ENCODE results near the gene RAC3. TPM values are rescaled to one million over a fixed set of nuclear protein-coding genes. Genes with fewer than 3 reads are reported as not detected.
A peak's percentile ranks its signal among the peaks of the same experiment; 100 is the strongest.
"Not testable (repeated sequence)": the region's sequence is repeated elsewhere in the genome, so short reads cannot be mapped to it uniquely, and the experiment has no call there.

The RAC3 gene
- total RNA-seq, 1 donor = 18.9 TPM

DNA sequence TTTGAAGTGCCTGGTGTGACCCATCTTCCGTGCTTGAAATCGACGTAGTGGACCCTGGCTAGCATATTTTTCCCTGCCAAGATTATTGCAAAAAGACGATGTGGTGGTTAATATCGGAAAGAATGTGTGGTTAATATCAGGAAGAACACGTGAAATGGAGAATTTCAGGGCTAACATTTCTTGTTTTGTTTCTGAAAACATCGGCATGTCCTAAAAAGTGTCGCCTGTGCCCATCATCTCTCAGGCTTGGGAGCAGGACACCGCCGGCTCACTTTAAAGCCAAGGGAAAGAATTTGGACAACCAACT is 6.4 kb downstream of the RAC3 start:
- no peak for DNase-seq (ENCODE audit: low read depth in 2 of 3, low spot score in 2 of 3)

DNA sequence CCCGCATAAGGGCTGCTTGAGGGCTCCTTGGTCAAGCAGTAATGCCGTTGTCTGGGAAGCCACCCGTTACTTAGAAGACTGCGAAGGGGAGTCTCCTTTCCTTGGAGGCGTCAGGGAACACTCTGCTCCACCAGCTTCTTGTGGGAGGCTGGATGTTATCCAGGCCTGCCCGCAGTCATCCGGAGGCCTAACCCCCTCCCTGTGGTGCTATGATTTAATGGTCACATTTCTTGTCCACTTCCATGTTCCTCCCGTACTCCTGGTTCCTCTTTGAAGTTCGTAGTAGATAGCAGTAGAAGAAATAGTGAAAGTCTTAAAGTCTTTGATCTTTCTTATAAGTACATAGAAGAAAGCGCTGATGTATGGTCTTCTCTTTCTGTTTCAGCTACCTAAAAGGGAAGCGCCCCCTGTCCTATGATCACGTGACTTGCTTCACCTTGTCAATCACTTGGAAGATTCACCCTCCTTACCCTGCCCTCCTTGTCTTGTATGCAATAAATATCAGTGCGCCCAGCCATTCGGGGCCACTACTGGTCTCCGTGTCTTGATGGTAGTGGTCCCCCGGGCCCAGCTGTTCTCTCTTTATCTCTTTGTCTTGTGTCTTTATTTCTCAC is 7.4 kb downstream of the RAC3 start:
- DNase-seq (ENCODE audit: low read depth in 2 of 3, low spot score in 2 of 3) = not testable (repeated sequence)

DNA sequence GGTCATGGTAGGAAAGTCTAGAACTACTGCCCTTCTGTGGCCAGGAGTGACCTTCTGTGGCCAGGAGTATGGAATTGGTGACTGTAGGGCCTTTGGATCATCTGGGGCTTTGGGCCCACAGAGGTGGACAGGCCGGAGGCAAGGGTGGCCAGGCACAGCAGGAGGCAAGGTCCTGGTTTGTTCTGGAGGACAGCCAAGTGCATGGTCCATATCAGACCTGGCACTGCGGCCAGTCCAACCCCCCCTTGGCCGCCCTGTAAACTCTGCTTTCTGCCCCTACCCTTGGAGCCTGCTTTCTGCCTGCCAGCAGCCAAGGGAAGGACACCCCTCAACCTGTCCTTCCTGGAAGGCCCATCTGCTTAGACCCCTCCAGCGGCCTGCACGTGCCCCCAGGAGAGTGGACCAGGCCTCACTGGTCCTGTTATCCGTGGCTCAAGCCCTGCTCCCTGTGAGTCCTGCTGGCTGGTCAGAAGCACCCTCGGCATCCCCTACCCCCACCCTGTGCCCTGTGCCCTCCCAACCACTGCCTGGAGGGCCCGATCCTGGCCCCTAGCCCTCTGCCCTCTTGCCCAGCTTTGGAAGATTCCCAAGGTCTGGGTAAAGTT is 8.3 kb downstream of the RAC3 start:
- DNase-seq (ENCODE audit: low read depth in 2 of 3, low spot score in 2 of 3) = no peak

DNA sequence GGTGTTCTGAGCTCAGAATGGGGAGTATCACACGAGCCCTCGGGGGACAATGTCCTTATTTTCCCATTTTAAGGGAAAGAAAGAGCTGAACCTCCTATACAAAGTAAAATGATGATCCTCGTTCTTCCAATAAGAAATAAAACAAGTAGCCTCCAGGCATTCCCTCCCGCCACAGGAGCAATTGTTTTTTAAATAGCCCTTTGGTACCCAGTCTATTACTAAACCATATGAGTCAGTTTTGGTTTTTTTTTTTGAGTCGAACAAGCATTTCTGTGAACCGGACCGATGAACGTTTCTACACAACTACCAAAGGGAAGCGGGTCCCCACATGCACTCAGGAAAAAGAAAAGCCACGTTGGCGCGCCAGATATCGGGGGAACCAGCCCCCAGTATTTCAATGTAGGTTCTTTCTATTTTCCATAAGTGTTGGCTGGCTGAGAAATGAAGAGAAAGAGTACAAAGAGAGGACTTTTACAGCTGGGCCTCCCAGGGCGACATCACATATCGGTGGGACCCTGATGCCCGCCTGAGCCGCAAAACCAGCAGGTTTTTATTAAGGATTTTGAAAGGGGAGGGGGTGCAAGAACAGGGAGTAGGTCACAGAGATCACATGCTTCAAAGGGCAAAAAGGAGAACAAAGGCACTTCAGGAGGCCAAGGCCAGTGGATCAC is 9.8 kb downstream of the RAC3 start:
- no peak for DNase-seq (ENCODE audit: low read depth in 2 of 3, low spot score in 2 of 3)

DNA sequence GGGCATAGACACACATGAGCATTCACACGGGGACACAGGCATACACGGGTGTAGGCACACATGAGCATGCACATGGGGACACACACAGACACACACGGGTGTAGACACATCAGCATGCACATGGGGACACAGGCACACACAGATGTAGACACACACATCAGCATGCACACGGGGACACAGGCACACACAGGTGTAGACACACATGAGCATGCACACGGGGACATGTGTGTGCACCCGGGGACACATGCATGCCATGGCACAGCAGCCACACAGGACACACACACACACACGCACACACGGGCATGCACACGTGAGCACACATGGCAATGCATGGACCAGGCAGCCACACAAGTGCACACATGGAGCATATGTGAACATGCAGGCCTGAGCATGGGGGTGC is 11.2 kb downstream of the RAC3 start:
- DNase-seq (ENCODE audit: low read depth in 2 of 3, low spot score in 2 of 3) = no peak

DNA sequence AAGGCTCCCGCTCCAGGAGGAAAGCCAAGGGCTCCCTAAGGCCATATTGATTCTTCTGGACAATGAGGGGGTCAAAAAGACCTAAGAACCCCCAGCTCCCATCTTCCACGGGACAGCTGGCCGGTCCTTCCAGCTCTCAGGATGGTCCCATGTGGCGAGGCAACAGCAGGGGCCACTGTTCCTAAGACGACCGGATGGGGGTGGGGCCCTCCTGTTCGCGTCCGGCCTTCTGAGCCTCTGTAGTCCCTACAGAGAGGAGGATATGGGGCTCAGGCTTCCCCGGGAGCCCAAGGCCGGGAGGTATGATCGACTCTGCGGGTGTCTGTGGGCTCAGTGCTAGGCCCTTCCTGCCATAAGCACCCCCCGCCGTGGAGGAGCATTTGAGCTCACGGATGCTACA is 12.0 kb downstream of the RAC3 start:
- DNase-seq (ENCODE audit: low read depth in 2 of 3, low spot score in 2 of 3) = no peak

DNA sequence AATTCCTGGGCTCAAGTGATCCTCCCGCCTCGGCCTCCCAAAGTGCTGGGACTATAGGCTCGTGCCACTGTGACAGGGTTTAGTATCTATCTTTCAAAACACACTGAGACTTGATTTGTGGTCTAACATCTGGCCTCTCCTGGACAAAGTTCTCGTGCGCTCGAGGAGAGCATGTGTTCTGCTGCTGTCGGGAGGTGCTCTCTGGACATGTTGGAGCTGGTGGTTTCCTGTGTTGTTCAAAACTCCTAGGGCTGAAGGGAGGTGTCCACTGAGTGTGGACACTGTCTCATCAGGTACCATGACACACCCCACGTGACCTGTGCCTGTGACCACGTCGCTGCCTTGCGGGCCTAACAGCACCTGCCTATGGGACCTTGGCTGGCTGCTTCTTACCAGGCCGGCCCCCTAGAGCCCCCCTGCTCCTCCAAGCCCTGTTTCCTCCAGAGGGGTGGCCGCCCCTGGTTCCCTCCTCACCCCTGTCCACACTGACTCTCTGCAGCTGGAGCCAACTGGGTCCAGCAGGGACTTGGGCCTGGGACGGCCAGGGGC is 14.5 kb downstream of the RAC3 start:
- no peak for DNase-seq (ENCODE audit: low read depth in 2 of 3, low spot score in 2 of 3)

DNA sequence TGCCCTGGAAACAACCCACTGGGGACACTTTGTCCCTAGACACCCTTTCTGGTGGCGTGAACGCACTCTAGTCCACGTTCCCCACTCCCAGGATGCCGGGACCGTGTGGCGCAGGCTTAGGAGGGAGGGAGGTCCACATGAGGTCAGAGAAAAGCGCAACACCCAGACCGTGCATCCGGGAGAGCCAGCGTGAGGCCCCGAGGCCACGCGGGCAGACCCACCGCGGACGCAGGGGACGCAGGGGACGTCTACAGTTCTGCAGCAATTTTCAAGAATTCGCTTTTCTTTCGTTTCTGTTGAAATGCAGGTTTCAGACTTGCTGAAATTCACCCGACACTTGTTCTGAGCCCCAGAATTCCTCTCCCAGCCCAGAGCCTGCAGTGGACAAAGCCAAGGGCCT is 15.4 kb downstream of the RAC3 start:
- no peak for DNase-seq (ENCODE audit: low read depth in 2 of 3, low spot score in 2 of 3)

DNA sequence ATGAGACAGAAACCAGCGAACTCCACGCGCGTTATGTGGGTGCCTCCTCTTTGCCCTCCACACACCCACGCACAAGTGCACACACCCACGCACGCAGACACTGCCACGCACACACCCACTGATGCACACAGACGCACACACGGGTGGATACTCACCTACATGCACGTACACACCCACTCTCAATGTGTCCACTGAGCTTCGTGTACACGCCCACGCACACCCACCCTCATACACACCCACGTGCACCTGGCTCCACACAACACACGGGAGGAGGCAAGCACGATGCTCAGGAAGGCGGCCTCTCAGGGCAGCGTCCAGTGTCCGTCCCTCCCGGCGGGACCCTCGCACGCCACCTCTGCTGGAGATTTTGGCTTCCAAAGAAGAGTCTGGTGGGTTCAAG is 15.9 kb downstream of the RAC3 start:
- DNase-seq (ENCODE audit: low read depth in 2 of 3, low spot score in 2 of 3) = no peak

DNA sequence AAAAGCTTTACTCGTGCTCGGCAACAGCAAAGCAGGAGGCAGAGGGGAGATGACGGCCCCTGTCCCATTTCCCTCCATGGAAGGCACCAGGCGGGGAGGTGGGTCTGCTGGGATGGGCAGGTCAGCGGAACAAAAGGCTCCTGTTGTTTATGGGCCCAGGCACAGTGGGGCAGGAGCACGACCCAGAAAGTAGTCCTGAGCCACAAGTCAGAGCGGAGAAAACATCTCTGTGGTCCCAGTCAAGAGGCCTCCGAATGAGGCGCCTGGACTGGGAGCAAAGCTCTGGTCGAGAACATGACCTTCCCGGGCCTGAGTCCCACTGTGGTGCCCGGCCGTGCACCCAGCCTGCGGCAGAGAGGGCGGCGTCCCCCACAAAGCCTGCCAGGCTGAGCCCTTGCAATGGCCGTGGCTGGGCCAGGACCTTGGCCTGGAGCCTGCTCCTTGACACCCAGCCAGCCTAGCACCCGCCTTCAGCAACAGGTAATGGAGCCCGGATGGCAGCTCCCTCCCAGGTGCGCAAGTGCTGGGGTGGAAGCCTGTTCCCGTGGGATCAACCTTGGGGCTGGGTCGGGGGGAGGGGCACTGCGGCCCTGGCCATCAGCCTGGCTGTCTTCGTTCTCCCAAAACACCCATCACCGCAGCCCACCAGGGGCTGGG is 16.6 kb downstream of the RAC3 start:
- DNase-seq (ENCODE audit: low read depth in 2 of 3, low spot score in 2 of 3) = no peak

DNA sequence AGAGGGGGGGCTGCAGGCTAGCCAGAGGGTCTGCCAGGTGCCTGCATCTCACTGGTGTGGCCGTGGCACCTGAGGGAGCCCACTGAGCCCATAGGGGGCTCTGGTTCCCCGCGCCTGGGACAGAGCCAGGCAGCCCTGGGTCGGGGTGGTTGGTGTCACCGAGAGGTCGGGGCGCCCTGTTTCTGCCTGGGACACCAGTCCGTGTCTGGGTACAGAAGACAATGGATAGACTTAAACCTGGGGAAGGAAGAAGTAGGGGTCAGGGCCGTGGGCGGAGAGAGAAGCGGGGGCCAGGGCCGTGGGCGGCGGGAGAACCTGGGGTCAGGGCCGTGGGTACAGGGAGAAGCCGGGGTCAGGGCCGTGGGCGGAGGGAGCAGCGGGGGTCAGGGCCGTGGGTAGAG is 17.1 kb downstream of the RAC3 start:
- no peak for DNase-seq (ENCODE audit: low read depth in 2 of 3, low spot score in 2 of 3)

DNA sequence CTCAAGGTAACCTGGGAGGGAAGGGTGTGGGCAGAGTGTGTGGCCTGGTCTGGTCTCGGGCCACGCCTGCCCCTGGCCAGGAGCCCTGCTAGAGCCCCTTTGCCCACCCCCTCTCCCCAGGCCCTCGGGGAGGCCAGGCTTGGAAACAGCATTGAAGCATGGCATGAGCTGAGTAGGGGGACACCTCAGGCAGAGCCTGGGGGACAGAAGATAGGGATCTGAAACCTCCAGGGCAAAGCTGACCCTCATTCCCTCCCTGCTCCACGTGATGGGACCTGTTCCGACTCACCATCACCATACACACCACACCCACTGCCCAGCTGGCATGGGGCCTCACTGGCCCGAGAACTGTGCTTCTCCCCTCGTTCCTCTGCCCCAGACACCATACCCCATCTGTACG is 17.6 kb downstream of the RAC3 start:
- DNase-seq (ENCODE audit: low read depth in 2 of 3, low spot score in 2 of 3) = no peak

DNA sequence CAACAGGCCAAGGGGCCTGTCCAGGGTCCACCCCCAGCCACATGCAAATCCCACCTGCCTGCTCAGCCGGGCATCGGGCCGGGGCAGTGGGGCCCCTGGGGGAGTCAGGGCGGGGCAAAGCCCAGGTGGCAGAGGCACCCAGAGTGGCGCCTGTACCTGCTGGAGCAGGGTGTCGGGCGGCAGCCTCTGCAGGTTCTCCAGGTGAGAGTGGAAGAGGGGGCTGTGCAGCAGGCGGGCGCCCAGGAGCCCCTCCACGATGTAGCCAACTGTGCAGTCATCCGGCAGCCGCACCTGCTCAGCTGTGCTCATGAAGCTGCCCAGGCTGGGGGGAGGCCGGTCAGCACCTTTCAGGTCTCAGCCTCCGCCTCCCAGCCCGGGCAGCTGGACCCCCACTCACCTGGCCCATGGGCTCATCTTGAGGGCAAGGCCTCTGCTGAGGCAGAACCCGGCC is 18.1 kb downstream of the RAC3 start:
- DNase-seq (ENCODE audit: low read depth in 2 of 3, low spot score in 2 of 3) = no peak

DNA sequence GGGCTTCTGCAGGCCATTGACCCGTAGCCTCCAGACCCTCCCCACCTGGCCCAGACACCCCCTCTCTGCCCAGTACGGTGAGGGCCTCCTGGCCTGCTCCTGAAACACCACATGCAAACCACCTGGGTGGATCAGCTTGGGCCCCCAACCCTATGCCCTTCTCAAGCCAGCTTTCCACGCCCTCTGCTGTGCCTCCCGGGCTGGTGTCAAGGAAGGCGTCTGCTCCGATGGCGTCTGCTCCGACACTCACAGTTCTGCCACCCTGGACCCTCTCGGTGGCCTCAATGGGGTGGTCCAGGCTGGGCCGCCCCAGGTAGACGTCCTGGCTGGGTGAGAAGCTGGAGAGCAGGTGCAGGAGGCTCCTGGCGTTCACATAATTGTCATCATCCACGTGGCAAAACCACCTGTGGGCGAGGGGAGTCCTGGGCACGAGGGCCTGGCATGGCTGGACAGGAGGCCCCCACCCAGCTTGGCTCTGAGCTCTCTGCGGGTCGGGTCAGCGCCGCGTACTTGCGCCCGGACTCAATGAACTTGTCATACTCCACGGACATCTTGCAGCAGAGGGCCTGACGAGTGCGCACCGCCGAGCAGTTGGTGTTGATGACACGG is 18.8 kb downstream of the RAC3 start:
- DNase-seq (ENCODE audit: low read depth in 2 of 3, low spot score in 2 of 3) = no peak

DNA sequence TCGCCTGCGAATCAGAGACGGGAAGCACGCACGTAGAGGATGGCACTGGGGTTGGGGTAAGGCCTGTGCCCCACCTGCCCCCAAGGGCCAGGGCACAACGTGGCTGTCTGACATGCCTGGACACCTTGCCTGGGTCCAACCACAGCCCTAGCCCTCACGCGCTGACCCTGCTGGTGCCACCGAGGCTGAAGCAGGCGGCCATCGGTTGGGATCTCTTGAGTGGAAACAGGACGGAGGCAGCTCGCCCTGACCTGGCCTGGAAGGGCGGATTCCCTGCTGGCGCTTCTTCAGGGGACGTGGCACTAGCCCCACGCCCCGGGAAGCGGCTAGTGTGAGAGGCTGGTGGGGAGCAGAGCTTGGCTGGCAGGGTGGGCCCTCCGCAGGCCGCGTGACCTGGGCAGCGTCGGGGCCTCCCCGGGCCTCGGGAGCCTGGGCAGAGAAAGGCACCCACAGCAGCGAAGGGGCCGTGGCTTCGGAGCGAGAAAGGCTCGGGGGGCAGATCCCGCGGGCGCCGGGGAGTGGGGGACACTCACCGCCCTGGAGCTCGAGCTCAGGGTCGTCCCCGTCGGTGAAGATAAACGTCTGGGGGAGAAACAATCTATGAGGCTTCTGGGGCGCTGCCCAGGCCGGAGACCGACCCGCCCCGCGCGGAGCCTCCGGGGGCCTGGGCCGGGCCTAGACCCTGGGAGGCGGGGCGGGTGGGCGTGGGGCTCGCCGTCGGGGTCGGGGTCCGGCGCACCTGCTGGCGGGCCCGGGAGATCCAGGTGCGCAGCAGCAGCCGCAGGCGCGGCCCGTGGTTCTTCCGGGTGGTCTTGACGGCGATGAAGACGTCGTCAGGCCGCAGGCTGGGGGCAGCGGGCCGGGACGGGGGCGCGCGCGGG is 19.5 kb downstream of the RAC3 start:
- no peak for DNase-seq (ENCODE audit: low read depth in 2 of 3, low spot score in 2 of 3)

DNA sequence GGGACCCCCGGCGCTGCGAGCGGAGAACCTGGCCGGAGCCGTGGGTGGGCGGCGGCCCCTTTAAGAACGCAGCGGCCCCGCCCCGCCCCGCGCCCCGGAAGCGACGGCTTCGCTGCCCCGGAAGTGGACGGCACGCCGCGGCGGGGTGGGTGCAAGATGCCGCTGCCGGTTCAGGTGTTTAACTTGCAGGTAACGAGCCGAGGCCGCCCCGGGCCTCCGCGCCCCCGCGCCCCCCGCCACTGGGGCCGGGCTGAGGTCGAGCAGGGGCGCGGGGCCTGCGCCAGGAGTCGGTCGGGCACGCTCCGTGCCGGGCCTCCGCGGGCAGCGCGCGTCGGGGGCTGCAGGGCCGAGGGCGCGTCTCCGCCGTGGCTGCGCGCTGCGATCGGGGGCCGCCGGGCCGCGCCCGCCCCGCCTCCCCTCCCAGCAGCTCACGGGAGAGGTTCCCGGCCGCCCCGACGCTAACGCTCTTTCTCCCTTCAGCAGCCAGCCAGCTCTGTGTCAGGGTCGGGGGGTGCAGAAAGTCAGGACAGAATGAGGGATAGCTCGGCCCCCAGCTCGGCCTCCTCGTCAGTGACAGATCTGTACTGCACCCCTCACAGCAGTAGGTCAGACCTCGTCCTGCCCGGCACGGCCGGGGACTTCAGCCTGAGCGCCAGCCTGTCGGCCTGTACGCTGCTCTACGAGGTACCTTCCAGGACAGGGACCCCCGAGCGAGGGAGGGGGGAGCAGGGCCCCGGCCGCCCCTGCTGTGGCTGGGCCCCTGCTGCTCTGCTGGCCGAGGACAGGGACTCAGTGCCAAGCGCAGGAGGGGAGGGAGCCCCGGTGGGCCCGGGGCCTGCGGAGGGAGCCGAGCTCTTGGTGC is 20.5 kb downstream of the RAC3 start, which contains the start of the genes GPS1 and RFNG:
TSS of gene GPS1 (plus strand) at position 123 of the 862 bp plus-strand sequence. CDS start at position 157, 34 bp downstream.
TSS of gene RFNG (minus strand) at position 36 of the 862 bp plus-strand sequence. CDS start 45 bp downstream, outside the sequence.
- DNase-seq (ENCODE audit: low read depth in 2 of 3, low spot score in 2 of 3) = peak; percentile 38 to 61 (median 59)

DNA sequence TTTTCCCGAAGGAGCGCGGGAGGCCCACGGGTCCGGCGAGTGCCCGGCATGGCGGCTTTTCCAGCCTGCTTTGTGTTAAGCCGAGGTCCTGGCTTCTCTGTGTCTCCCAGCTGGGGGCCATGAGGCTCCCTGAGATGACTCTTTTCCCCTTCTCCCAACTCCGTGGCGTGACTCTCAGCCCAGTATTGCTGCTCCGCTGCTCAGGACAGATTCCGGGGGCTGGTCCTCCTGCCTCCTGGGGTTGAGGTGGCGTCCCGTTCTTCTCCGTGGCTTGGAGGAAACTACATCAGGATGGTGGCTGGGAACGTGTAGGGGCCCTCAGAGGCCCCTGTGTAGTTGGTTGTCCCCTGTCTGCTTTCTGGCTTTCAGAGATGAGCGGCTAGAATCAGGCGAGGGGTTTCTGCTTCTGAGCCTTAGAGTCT is 21.2 kb downstream of the RAC3 start:
- no peak for DNase-seq (ENCODE audit: low read depth in 2 of 3, low spot score in 2 of 3)

DNA sequence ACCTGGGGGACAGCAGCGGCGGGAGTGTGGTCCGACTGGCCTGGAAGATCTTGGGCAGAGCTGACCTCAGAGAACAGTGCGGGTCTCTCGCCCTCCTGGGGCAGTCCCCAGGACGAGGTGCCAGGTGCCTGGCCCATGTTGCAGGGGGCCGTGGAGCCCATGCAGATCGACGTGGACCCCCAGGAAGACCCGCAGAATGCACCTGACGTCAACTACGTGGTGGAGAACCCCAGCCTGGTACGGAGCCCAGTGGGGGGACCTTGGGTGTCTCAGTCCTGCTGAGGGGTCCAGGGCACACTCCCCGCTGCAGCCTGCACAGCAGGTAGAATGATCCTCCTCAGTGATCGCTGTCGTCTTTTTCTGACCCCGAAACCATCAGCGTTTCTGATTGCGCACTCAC is 21.7 kb downstream of the RAC3 start:
- DNase-seq (ENCODE audit: low read depth in 2 of 3, low spot score in 2 of 3) = no peak
